GM21619 (cell line): ENCODE measurements around the gene CCDC142.

Source experiments
- ATAC-seq: cut with Tn5 transposase; IDR thresholded peaks from one replicate; pipeline ENCODE4 v1.9.1; 2021; ENCODE audit not compliant: unreplicated experiment

Gene CCDC142

GRCh38 chr2:74425523-74425922 is 57.3 kb downstream of the CCDC142 start:
- no peak for ATAC-seq

- no peak for ATAC-seq
Observed at GRCh38 chr2:74424995-74425406, 57.8 kb downstream of the CCDC142 start.

GRCh38 chr2:74424139-74424992 is 58.4 kb downstream of the CCDC142 start:
- ATAC-seq, result no peak
